K562 (cell line): ENCODE measurements around the gene LECT2. TPM values are rescaled to one million over a fixed set of nuclear protein-coding genes. Genes with fewer than 3 reads are reported as not detected.

Experiments
- ATAC-seq: fragments of 200-7000 bp; cut with Tn5 transposase; 3 replicates; pipeline ENCODE4 v1.9.1; 2020; ENCODE audit warnings: moderate library complexity
- BruUV-seq: library from RNA; stranded (reverse); fragments of 400-500 nt; replicated peaks from 2 replicates; lab custom pipeline; 2021; lab: Mats Ljungman, UMichigan
- CTCF ChIA-PET: fragments of 300-600 bp; formaldehyde crosslinking; extraction: SDS; loops from one replicate; lab custom pipeline; 2021; ENCODE audit warnings: low intra/inter-chr PET ratio; lab: Yijun Ruan, JAX
- POLR2A ChIA-PET: fragments of 300-600, 350-650 bp; sonication (Branson Sonifier 250); formaldehyde crosslinking; extraction: SDS; loops from one replicate; lab custom pipeline; 2021; ENCODE audit warnings: antibody characterized with exemption, inconsistent platforms; lab: Yijun Ruan, JAX
- DNase-seq, 4 experiments: peaks; one replicate each; pipeline versions ENCODE4 v3.0.0 to v3.0.0-alpha.2; 2011 to 2018; ENCODE audit warnings: low spot score in 3 of 4, mixed read lengths in 3 of 4; ENCODE audit errors: extremely low read depth in 1 of 4
- FAIRE-seq: peaks from 2 replicates; lab custom pipeline; 2011; peaks lifted over from hg19 to GRCh38; lab: Jason Lieb, UNC
- H2AFZ ChIP-seq: 2 replicates; pipeline ENCODE4 v1.6.0; 2011; ENCODE audit warnings: low read depth, low read length, control low read depth, inconsistent platforms
- H3K27ac ChIP-seq: fragments of 200-600 bp; 3 replicates; pipeline ENCODE4 v1.8.0; 2011; ENCODE audit warnings: low read depth, mild to moderate bottlenecking, control low read depth, inconsistent platforms, low read length, moderate library complexity, mixed read lengths; ENCODE audit errors: extremely low read depth
- H3K27me3 ChIP-seq, 2 experiments: fragments of 300-600 bp in 1 of 2; 2 replicates in 1 of 2; 3 replicates in 1 of 2; pipeline versions ENCODE4 v1.6.0 to v1.8.0; 2011; ENCODE audit warnings: inconsistent platforms in 2 of 2, low read length in 2 of 2, mild to moderate bottlenecking in 1 of 2, mixed read lengths in 1 of 2, moderate library complexity in 1 of 2; ENCODE audit not compliant: control insufficient read depth in 2 of 2, insufficient read depth in 2 of 2
- H3K36me3 ChIP-seq: fragments of 300-600 bp; 3 replicates; pipeline ENCODE4 v1.8.0; 2011; ENCODE audit warnings: mild to moderate bottlenecking, low read length, inconsistent platforms; ENCODE audit not compliant: control insufficient read depth, insufficient read depth
- H3K4me1 ChIP-seq, 2 experiments: fragments of 200-600 bp in 1 of 2; replicated peaks in 1 of 2; 2 replicates in 1 of 2; 3 replicates in 1 of 2; pipeline versions ENCODE4 v1.5.1 to v1.8.0; 2011; ENCODE audit warnings: inconsistent platforms in 2 of 2, low read length in 2 of 2, mild to moderate bottlenecking in 1 of 2, mixed read lengths in 1 of 2, moderate library complexity in 1 of 2; ENCODE audit not compliant: control insufficient read depth in 2 of 2, insufficient read depth in 2 of 2
- H3K4me2 ChIP-seq: 2 replicates; pipeline ENCODE4 v1.6.1; 2011; ENCODE audit warnings: low read length, control low read depth, inconsistent platforms, mixed read lengths; ENCODE audit not compliant: insufficient read depth
- H3K4me3 ChIP-seq: fragments of 200-600 bp; sonication (generic), shearing (Covaris generic); 2 replicates; pipeline ENCODE4 v1.5.1; 2016; ENCODE audit warnings: control low read depth, inconsistent platforms
- H3K79me2 ChIP-seq: fragments of 200-600 bp; 3 replicates; pipeline ENCODE4 v1.8.0; 2011; ENCODE audit warnings: low read length, inconsistent platforms; ENCODE audit not compliant: control insufficient read depth, insufficient read depth
- H3K9ac ChIP-seq, 2 experiments: 2 replicates each; pipeline versions ENCODE4 v1.6.0 to v1.6.1; 2011; ENCODE audit warnings: low read depth in 2 of 2, low read length in 2 of 2, control low read depth in 1 of 2, inconsistent platforms in 1 of 2, mild to moderate bottlenecking in 1 of 2, mixed read lengths in 1 of 2; ENCODE audit not compliant: insufficient read depth in 1 of 2
- H3K9me1 ChIP-seq: one replicate; pipeline ENCODE4 v1.6.0; 2011; ENCODE audit warnings: inconsistent platforms, mild to moderate bottlenecking, low read length, moderate library complexity; ENCODE audit not compliant: control insufficient read depth, insufficient read depth
- H3K9me3 ChIP-seq: replicated peaks from 2 replicates; pipeline ENCODE4 v1.5.1; 2011; ENCODE audit warnings: low read depth, low read length, inconsistent platforms; ENCODE audit not compliant: control insufficient read depth, insufficient read depth
- H4K20me1 ChIP-seq: replicated peaks from 2 replicates; pipeline ENCODE4 v1.6.1; 2011; ENCODE audit warnings: low read length, inconsistent platforms, mixed read lengths; ENCODE audit not compliant: control insufficient read depth, insufficient read depth
- AFF1 ChIP-seq, 2 experiments: fragments of 450-650 bp; IDR thresholded peaks; 2 replicates each; pipeline ENCODE4 v1.6.1; 2018; ENCODE audit warnings: mild to moderate bottlenecking in 2 of 2, low read depth in 1 of 2; ENCODE audit not compliant: partially characterized antibody in 2 of 2
- HNRNPL ChIP-seq: fragments of 200-400 bp; formaldehyde crosslinking; IDR thresholded peaks from 2 replicates; pipeline ENCODE4 v1.6.1; 2017; ENCODE audit warnings: low read depth, mild to moderate bottlenecking, low read length
- MCM5 ChIP-seq: fragments of 450-650 bp; IDR thresholded peaks from 2 replicates; pipeline ENCODE4 v1.6.1; 2016; ENCODE audit warnings: low read depth
- NR3C1 ChIP-seq: sonication (generic); formaldehyde crosslinking; IDR thresholded peaks from 2 replicates; pipeline ENCODE4 v1.8.1; 2022; ENCODE audit warnings: missing genetic modification reagents
- OTX1 ChIP-seq: fragments of 450-650 bp; formaldehyde crosslinking; IDR thresholded peaks from 2 replicates; pipeline ENCODE4 v1.4.0; 2022; ENCODE audit warnings: mild to moderate bottlenecking
- RAD21 ChIP-seq, 2 experiments: fragments of 250-450 bp in 1 of 2; fragments of 450-650 bp in 1 of 2; sonication (Bioruptor Pico) in 1 of 2; formaldehyde crosslinking in 1 of 2; IDR thresholded peaks in 1 of 2; conservative IDR thresholded peaks in 1 of 2; 2 replicates each; pipeline versions ENCODE4 v1.4.0 to v1.8.0; 2020 to 2022; ENCODE audit warnings: mild to moderate bottlenecking in 2 of 2, moderate library complexity in 1 of 2
- RBM17 ChIP-seq: fragments of 200-400 bp; formaldehyde crosslinking; IDR thresholded peaks from 2 replicates; pipeline ENCODE4 v1.6.1; 2017; ENCODE audit warnings: low read depth, mild to moderate bottlenecking, low read length, borderline replicate concordance
- TEAD1 ChIP-seq, 2 experiments: fragments of 450-650 bp in 1 of 2; sonication (generic) in 1 of 2; formaldehyde crosslinking; IDR thresholded peaks; 2 replicates each; pipeline versions ENCODE4 v1.4.0 to v1.8.0; 2020 to 2022; ENCODE audit warnings: mild to moderate bottlenecking in 2 of 2, missing genetic modification reagents in 1 of 2
- ZBED1 ChIP-seq: IDR thresholded peaks from 2 replicates; pipeline ENCODE4 v1.6.1; 2014
- ZNF311 ChIP-seq: fragments of 250-450 bp; sonication (Bioruptor Pico); IDR thresholded peaks from 2 replicates; pipeline ENCODE4 v1.4.0; 2020; ENCODE audit warnings: mild to moderate bottlenecking, moderate library complexity
- ZNF324 ChIP-seq: fragments of 250-450 bp; sonication (Bioruptor Pico); IDR thresholded peaks from 2 replicates; pipeline ENCODE4 v1.4.0; 2020; ENCODE audit warnings: mild to moderate bottlenecking
- ZNF668 ChIP-seq: fragments of 250-450 bp; sonication (Bioruptor Pico); IDR thresholded peaks from 2 replicates; pipeline ENCODE4 v1.8.0; 2022; ENCODE audit warnings: mild to moderate bottlenecking, inconsistent platforms
- WGBS: fragments of 100-300 bp; shearing (Covaris generic); methylation state at CpG from one replicate; pipeline ENCODE4 v1.1.6; 2016; ENCODE audit warnings: low coverage, mixed read lengths; ENCODE audit not compliant: insufficient coverage; ENCODE audit errors: missing lambda C conversion rate; 5-methylcytosine and 5-hydroxymethylcytosine counted together
- in situ Hi-C: fragments of 300-500 bp; cut with MboI; formaldehyde crosslinking; loops from 4 replicates; pipeline ENCODE4 v1.15.0; 2018; ENCODE audit warnings: inconsistent platforms, mixed read lengths
- intact Hi-C: fragments of 100-400 bp; cut with micrococcal nuclease; formaldehyde crosslinking; loops from 2 replicates; pipeline ENCODE4 v1.14.2; 2022
- polyA plus RNA-seq, 8 experiments: library from polyadenylated mRNA; depleted of rRNA in 4 of 8; stranded (reverse) in 5 of 8; unstranded in 3 of 8; fragments of >200 nt; fragmentation: Nextera tagmentation in 2 of 8; fragmentation: Illumina TruSeq in 1 of 8; extraction: Ambion mirVana in 2 of 8; extraction: Trizol in 1 of 8; gene quantifications; 2 replicates each; pipeline versions ENCODE4 v1.2.1 to v1.2.3, GENCODE V29; 2011 to 2014; ENCODE audit warnings: inconsistent platforms in 1 of 8, missing spikeins in 1 of 8
- total RNA-seq, 7 experiments: library from RNA; depleted of rRNA in 6 of 7; stranded (reverse); fragments of >200 nt in 6 of 7; fragmentation: Illumina TruSeq in 2 of 7; extraction: Trizol in 2 of 7; gene quantifications; 2 replicates each; pipeline versions ENCODE4 v1.2.1 to v1.2.3, GENCODE V29; 2011 to 2021; ENCODE audit warnings: low replicate concordance in 1 of 7
- TF ChIP-seq, protein P1 (sequence below): fragments of 450-650 bp; formaldehyde crosslinking; conservative IDR thresholded peaks from 2 replicates; pipeline ENCODE4 v1.4.0; 2022; ENCODE audit warnings: mild to moderate bottlenecking, missing genetic modification characterization

LECT2 gene
- total and polyA plus RNA-seq, 9 of the 15 experiments (the other 6 are each of a cell fraction or from before 2014, with no cell fraction given): not detected

DNA sequence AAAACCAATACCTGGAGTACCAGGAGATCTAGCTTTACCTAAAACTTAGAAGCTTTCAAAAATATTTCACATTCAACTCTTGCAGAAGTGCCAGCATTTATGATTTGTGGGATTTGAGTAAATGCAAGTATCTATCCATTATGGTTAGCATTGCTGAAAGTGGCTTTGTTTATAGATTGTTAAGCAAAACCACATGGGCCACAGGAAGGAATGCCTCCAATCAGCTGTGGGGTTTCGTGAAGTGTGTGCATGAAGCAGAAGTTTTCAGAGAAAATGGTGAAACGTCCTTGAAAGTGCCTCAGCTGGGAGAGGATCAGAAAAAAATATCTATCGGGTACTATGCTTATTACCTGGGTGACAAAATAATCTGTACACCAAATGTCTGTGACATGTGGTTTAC lies 4.2 kb downstream of the LECT2 start (continued):
- TF ChIP-seq RBM17 (no peak), NR3C1 (CRISPR knock-in tag) (no peak), AFF1 (IDR thresholded peaks at IDR 0.05; ENCODE audit: low read depth in 1 of 2, partially characterized antibody in 2 of 2) (no peak), ZNF324 (CRISPR knock-in tag) (no peak)

GRCh38 chr5:135944967-135945560 lies 9.7 kb downstream of the LECT2 start:
- Histone ChIP-seq H3K79me2 (no peaks in the 10 kb centered on the region), H3K9me1 (no peaks in the 10 kb centered on the region), H3K9me3 (no peaks in the 10 kb centered on the region), H3K27ac (no peak overlapping the region), H3K27me3 (0 out of 5 replicates have a peak, but pooled peaks cover 0 to 3% of the 10 kb centered on the region in 2 experiments), H4K20me1 (no peaks in the 10 kb centered on the region), H3K4me1 (no peaks in the 10 kb centered on the region), H3K36me3 (no peaks in the 10 kb centered on the region), H3K4me3 (no peak overlapping the region), H3K4me2 (no peak overlapping the region), H2AFZ (no peak overlapping the region), H3K9ac (no peak overlapping the region)
- in situ Hi-C loops (no loop called here), intact Hi-C loops (loop anchor here (1.0 to 5.0 kb wide), 5 partner anchors 58 to 267 kb away; no protein-coding TSS in a partner anchor)
- FAIRE-seq (peak; percentile 94), DNase-seq (peak; percentile 15 to 71 (median 26)), ATAC-seq (peak; percentile 67; the same call in 2 of the 3 replicates)
- POLR2A ChIA-PET: interaction anchor here (0.5 to 0.7 kb wide), 2 partner anchors 16 to 1088 kb away, joined by 3 read pairs; no protein-coding TSS in a partner anchor
- WGBS: 2% methylated on average over 3 of the region's 3 CpGs
- BruUV-seq: no TSS peak
- CTCF ChIA-PET: interaction anchor here (1.0 to 2.4 kb wide), 3 partner anchors 118 to 268 kb away, joined by 3 to 14 read pairs (median 4); no protein-coding TSS in a partner anchor
- TF ChIP-seq ZNF668 (CRISPR knock-in tag): no peak
- no peak for TF ChIP-seq MCM5
- no peak for TF ChIP-seq TEAD1 (CRISPR knock-in tag; IDR thresholded peaks at IDR 0.05)
- TF ChIP-seq, protein P1, sequence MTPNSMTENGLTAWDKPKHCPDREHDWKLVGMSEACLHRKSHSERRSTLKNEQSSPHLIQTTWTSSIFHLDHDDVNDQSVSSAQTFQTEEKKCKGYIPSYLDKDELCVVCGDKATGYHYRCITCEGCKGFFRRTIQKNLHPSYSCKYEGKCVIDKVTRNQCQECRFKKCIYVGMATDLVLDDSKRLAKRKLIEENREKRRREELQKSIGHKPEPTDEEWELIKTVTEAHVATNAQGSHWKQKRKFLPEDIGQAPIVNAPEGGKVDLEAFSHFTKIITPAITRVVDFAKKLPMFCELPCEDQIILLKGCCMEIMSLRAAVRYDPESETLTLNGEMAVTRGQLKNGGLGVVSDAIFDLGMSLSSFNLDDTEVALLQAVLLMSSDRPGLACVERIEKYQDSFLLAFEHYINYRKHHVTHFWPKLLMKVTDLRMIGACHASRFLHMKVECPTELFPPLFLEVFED (CRISPR knock-in tag): no peak
- TF ChIP-seq ZBED1: no peak
- no peak for TF ChIP-seq OTX1 (CRISPR knock-in tag)
- TF ChIP-seq RAD21 (CRISPR knock-in tag; conservative IDR thresholded peaks at IDR 0.05 in 1 of 2, IDR thresholded peaks at IDR 0.05 in 1 of 2): peak; percentile 61 to 88
- TF ChIP-seq ZNF311 (CRISPR knock-in tag): no peak
- TF ChIP-seq HNRNPL: no peak
